Nephron (organoid): Measurements from ENCODE around the gene TADA1.
"Not testable (repeated sequence)": the region's sequence is repeated elsewhere in the genome, so short reads cannot be mapped to it uniquely, and the experiment has no call there.

Experiments
- H3K27ac Mint-ChIP-seq, 3 experiments: 2 replicates each; pipeline ENCODE4 v1.8.0; 2020; ENCODE audit warnings: mixed read lengths in 3 of 3, mild to moderate bottlenecking in 2 of 3, moderate library complexity in 1 of 3
- H3K27me3 Mint-ChIP-seq: 2 replicates; pipeline ENCODE4 v1.8.0; 2021; ENCODE audit warnings: low read depth, mild to moderate bottlenecking, moderate library complexity, mixed read lengths
- H3K36me3 Mint-ChIP-seq: 2 replicates; pipeline ENCODE4 v1.8.0; 2020; ENCODE audit warnings: low read depth, mixed read lengths
- H3K4me1 Mint-ChIP-seq: 2 replicates; pipeline ENCODE4 v1.8.0; 2020; ENCODE audit warnings: mixed read lengths
- H3K4me3 Mint-ChIP-seq, 3 experiments: 2 replicates each; pipeline ENCODE4 v1.8.0; 2020; ENCODE audit warnings: mild to moderate bottlenecking in 3 of 3, mixed read lengths in 3 of 3, moderate library complexity in 2 of 3
- H3K9me3 Mint-ChIP-seq: 2 replicates; pipeline ENCODE4 v1.8.0; 2020; ENCODE audit warnings: mixed read lengths
- CTCF ChIP-seq, 3 experiments: fragments of 200-600 bp; sonication (generic); IDR thresholded peaks; one replicate each; pipeline ENCODE4 v1.5.0; 2021; ENCODE audit warnings: antibody characterized with exemption in 3 of 3; ENCODE audit not compliant: unreplicated experiment in 3 of 3

TADA1 gene

GRCh38 chr1:166889776-166890175 lies 13.7 kb upstream of the TADA1 start:
- H3K27ac Mint-ChIP-seq: no peak overlapping the region
- H3K9me3 Mint-ChIP-seq: no peaks in the 10 kb centered on the region
- peaks cover 20% of the 10 kb centered on the region for H3K27me3 Mint-ChIP-seq
- no peaks in the 10 kb centered on the region for H3K36me3 Mint-ChIP-seq
- no peak for TF ChIP-seq CTCF (IDR thresholded peaks at IDR 0.05; ENCODE audit: unreplicated experiment in 3 of 3)
- H3K4me3 Mint-ChIP-seq: no peak overlapping the region
- H3K4me1 Mint-ChIP-seq: no peaks in the 10 kb centered on the region

GRCh38 chr1:166888373-166889111 lies 12.5 kb upstream of the TADA1 start:
- Mint-ChIP-seq H3K4me1 (no peaks in the 10 kb centered on the region), H3K4me3 (no peak overlapping the region), H3K27ac (no peak overlapping the region), H3K9me3 (no peaks in the 10 kb centered on the region), H3K36me3 (no peaks in the 10 kb centered on the region), H3K27me3 (peaks cover 33% of the 10 kb centered on the region)
- no peak for TF ChIP-seq CTCF (IDR thresholded peaks at IDR 0.05; ENCODE audit: unreplicated experiment in 3 of 3)

- no peaks in the 10 kb centered on the region for H3K4me1 Mint-ChIP-seq
- peaks cover 40% of the 10 kb centered on the region for H3K27me3 Mint-ChIP-seq
- H3K4me3 Mint-ChIP-seq: no peak overlapping the region
- no peak for TF ChIP-seq CTCF (IDR thresholded peaks at IDR 0.05; ENCODE audit: unreplicated experiment in 3 of 3)
- H3K36me3 Mint-ChIP-seq: no peaks in the 10 kb centered on the region
- H3K27ac Mint-ChIP-seq: no peak overlapping the region
- no peaks in the 10 kb centered on the region for H3K9me3 Mint-ChIP-seq
Measured at GRCh38 chr1:166884971-166885370, 8.9 kb upstream of the TADA1 start.

GRCh38 chr1:166884040-166884642 lies 8.1 kb upstream of the TADA1 start:
- Mint-ChIP-seq H3K9me3 (no peaks in the 10 kb centered on the region), H3K4me3 (no peak overlapping the region), H3K27me3 (peaks cover 35% of the 10 kb centered on the region), H3K4me1 (no peaks in the 10 kb centered on the region), H3K27ac (no peak overlapping the region), H3K36me3 (no peaks in the 10 kb centered on the region)
- peak; percentile 70 to 80 (median 76) for TF ChIP-seq CTCF (IDR thresholded peaks at IDR 0.05; ENCODE audit: unreplicated experiment in 3 of 3)

GRCh38 chr1:166882893-166883292 lies 6.8 kb upstream of the TADA1 start:
- no peaks in the 10 kb centered on the region for H3K36me3 Mint-ChIP-seq
- H3K9me3 Mint-ChIP-seq: no peaks in the 10 kb centered on the region
- H3K4me1 Mint-ChIP-seq: no peaks in the 10 kb centered on the region
- TF ChIP-seq CTCF (IDR thresholded peaks at IDR 0.05; ENCODE audit: unreplicated experiment in 3 of 3): no peak
- no peak overlapping the region for H3K27ac Mint-ChIP-seq
- peaks cover 36% of the 10 kb centered on the region for H3K27me3 Mint-ChIP-seq
- no peak overlapping the region for H3K4me3 Mint-ChIP-seq

DNA sequence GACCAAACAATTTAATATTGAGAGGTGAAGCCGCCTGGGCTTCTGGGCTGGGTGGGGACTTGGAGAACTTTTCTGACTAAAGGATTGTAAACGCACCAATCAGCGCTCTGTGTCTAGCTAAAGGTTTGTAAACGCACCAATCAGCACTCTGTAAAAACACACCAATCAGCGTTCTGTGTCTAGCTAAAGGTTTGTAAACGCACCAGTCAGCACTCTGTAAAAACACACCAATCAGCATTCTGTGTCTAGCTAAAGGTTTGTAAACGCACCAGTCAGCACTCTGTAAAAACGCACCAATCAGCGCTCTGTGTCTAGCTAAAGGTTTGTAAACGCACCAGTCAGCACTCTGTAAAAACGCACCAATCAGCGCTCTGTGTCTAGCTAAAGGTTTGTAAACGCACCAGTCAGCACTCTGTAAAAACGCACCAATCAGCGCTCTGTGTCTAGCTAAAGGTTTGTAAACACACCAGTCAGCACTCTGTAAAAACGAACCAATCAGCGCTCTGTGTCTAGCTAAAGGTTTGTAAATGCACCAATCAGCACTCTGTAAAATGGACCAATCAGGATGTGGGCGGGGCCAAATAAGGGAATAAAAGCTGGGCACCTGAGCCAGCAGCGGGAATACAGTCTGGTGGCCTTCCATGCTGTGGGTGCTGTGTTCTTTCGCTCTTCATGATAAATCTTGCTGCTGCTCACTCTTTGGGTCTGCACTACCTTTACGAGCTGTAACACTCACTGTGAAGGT lies 2.3 kb upstream of the TADA1 start:
- H3K27ac Mint-ChIP-seq, H3K9me3 Mint-ChIP-seq, H3K4me3 Mint-ChIP-seq, H3K36me3 Mint-ChIP-seq: not testable (repeated sequence)
- H3K27me3 Mint-ChIP-seq: peaks cover 12% of the 10 kb centered on the region
- H3K4me1 Mint-ChIP-seq: peaks cover 14% of the 10 kb centered on the region
